OCI-LY7 (cell line): ENCODE measurements around the gene ZG16B.

ENCODE experiments used
- EZH2phosphoT487 ChIP-seq: fragments of 200-600 bp; sonication (generic); IDR thresholded peaks from 2 replicates; pipeline ENCODE4 v1.6.1; 2018; ENCODE audit warnings: low read depth, borderline replicate concordance, mild to moderate bottlenecking, mixed run types, antibody characterized with exemption, low read length, moderate library complexity, mixed read lengths
- TF ChIP-seq, protein P1 (sequence below): fragments of 200-600 bp; sonication (generic); conservative IDR thresholded peaks from 2 replicates; pipeline ENCODE4 v1.5.1; 2014; ENCODE audit warnings: mild to moderate bottlenecking, antibody characterized with exemption, low read length, moderate library complexity, mixed read lengths

DNA sequence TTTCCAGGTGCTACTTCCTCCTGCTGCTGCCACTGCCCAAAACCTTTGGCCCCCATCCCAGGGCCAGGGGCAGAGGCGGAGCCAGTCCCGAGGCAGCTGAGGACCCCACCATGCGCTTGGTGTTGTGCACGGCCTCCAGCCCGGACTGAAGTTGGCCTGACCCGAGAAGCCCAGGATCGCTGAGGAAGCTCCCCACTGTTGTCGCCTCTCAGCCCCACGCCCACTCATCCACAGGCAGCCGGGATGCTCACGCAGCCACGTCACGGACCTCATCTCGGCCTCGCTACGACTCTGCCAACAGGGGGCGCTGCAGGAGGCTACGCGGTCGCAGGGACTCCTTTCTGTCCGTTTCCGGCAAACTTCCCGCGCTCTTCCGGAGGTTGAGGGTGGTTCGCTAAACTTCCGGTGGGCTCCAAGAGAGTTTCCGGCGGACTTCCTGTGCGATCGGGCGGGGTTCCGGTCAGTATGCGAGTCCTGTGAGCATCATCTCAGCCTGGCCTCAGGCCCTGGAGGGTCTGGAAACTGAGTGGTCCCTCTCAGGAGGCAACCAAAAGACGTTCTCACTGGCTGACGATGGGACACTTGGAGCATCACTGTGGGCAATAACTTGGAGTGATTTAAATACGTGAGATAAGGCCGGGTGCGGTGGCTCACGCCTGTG, 12.4 kb downstream of the ZG16B start:
- TF ChIP-seq, protein P1, sequence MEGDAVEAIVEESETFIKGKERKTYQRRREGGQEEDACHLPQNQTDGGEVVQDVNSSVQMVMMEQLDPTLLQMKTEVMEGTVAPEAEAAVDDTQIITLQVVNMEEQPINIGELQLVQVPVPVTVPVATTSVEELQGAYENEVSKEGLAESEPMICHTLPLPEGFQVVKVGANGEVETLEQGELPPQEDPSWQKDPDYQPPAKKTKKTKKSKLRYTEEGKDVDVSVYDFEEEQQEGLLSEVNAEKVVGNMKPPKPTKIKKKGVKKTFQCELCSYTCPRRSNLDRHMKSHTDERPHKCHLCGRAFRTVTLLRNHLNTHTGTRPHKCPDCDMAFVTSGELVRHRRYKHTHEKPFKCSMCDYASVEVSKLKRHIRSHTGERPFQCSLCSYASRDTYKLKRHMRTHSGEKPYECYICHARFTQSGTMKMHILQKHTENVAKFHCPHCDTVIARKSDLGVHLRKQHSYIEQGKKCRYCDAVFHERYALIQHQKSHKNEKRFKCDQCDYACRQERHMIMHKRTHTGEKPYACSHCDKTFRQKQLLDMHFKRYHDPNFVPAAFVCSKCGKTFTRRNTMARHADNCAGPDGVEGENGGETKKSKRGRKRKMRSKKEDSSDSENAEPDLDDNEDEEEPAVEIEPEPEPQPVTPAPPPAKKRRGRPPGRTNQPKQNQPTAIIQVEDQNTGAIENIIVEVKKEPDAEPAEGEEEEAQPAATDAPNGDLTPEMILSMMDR: peak; percentile 77
- TF ChIP-seq EZH2phosphoT487: no peak
